Measurements from ENCODE around the gene BPIFB1.
A peak's percentile ranks its signal among the peaks of the same experiment; 100 is the strongest.

Gene BPIFB1, protein sequence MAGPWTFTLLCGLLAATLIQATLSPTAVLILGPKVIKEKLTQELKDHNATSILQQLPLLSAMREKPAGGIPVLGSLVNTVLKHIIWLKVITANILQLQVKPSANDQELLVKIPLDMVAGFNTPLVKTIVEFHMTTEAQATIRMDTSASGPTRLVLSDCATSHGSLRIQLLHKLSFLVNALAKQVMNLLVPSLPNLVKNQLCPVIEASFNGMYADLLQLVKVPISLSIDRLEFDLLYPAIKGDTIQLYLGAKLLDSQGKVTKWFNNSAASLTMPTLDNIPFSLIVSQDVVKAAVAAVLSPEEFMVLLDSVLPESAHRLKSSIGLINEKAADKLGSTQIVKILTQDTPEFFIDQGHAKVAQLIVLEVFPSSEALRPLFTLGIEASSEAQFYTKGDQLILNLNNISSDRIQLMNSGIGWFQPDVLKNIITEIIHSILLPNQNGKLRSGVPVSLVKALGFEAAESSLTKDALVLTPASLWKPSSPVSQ

DNA sequence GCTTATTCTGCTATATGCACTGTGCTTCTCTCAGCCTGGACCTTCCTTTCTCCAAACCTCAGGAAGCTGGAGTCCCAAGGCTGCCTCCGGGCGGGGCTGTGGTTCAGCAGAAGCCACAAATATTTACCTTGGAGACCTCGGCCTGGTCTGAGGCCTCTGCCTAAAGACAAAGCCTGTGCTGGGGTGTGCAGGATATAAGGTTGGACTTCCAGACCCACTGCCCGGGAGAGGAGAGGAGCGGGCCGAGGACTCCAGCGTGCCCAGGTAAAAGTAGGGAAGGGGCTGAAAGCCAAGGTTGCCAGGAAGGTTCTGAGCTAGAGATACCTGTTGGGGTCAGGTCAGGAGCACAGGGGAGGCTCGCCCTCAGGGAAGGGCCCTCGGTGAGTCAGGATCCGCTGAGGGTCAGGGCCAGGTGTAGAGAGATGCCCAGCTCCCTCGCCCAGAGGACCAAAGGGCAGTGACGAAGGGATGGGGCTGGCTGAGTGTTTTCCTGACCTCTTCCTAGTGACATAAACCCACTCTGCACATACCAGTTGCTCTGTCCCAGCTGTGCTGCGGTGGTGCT, at the start of gene BPIFB1:
Gene BPIFB1 (plus strand): TSS at position 224 of the 565 bp plus-strand sequence. CDS start 2,860 bp downstream, outside the sequence.
- Histone ChIP-seq H3K9me3 (ENCODE audit: control insufficient read depth, low read length) (no peaks in the 10 kb centered on the region), H3K4me1 (ENCODE audit: control insufficient read depth, insufficient read depth, low read length) (peaks cover 42% of the 10 kb centered on the region), H3K4me3 (ENCODE audit: low read length) (no peak within 1 kb of the TSS), H3K9ac (ENCODE audit: low read length) (peak within 1 kb of the TSS; percentile 22), H3K27me3 (ENCODE audit: control insufficient read depth, insufficient read depth, low read length) (no peaks in the 10 kb centered on the region), H3K36me3 (ENCODE audit: control insufficient read depth, insufficient read depth, low read length) (no peaks in the 10 kb centered on the region)

DNA sequence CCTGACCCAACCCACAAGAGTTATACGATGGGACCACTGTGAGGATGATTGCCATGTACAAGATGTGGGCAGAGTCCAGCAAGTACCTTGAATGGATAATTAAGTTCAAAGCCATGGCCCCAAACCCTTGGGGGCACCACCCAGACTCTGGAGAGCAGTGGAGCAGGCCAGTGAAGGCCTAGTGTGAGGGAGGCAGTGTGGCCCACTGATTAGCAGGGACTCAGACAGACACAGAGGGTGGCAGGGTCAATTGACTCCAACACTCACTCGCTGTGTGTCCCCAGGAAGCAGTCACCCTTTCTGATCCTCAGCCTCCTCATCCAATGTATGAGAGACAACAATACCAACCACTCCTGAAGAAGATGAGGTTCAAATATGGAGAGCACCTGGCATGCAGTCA, 49.0 kb upstream of the BPIFB1 start:
- Histone ChIP-seq H3K27me3 (ENCODE audit: control insufficient read depth, insufficient read depth, low read length) (peaks cover 6% of the 10 kb centered on the region), H3K4me3 (ENCODE audit: low read length) (no peak overlapping the region), H3K4me1 (ENCODE audit: control insufficient read depth, insufficient read depth, low read length) (no peaks in the 10 kb centered on the region), H3K9me3 (ENCODE audit: control insufficient read depth, low read length) (no peaks in the 10 kb centered on the region), H3K9ac (ENCODE audit: low read length) (no peak overlapping the region), H3K36me3 (ENCODE audit: control insufficient read depth, insufficient read depth, low read length) (no peaks in the 10 kb centered on the region)

DNA sequence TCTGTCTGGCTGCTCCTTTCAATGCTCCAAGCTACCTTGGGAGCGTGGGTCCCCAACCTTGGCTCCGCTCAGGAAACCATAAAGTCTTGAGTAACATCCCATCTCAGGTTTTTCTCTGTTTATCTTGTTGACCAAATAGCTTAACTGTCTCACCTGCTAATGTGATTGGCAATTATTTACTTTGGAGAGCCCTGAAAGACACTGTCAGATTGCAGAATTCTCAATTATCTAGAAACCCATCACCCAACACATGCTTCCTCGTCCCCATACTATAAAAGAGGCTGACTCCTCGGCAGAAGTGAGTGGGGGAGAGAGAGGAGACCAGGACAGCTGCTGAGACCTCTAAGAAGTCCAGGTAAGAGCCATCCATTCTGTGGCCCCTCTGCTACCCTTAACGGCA, 47.3 kb upstream of the BPIFB1 start, which contains the start of gene BPIFA1:
Gene BPIFA1 (plus strand): TSS at position 301 of the 400 bp plus-strand sequence. CDS start 1,716 bp downstream, outside the sequence.
- no peaks in the 10 kb centered on the region for H3K36me3 ChIP-seq (ENCODE audit: control insufficient read depth, insufficient read depth, low read length)

DNA sequence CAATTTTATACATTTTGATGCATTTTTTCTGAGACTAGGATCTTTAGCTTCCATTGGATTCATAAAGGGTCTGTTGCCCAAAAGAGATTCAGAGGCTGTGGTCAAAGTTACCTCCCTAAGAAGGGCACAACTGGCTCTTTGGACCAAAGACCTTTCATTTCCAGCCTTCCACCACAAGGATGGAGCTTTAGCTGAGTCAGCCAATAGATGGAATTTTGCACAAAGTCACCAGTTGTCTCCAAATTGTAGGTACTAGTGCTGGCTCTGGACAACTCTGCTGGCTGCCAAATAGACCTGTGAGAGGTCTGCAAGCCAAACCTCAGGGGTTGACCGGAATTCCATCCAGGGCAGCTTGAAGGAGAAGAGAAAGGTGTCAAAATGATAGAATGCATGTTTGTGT, 46.7 kb upstream of the BPIFB1 start:
- Histone ChIP-seq H3K9me3 (ENCODE audit: control insufficient read depth, low read length) (no peaks in the 10 kb centered on the region), H3K9ac (ENCODE audit: low read length) (no peak overlapping the region), H3K27me3 (ENCODE audit: control insufficient read depth, insufficient read depth, low read length) (peaks cover 6% of the 10 kb centered on the region)

More for the DNA sequence above, 47.3 kb upstream of the BPIFB1 start, which contains the start of gene BPIFA1:
- Histone ChIP-seq H3K4me3 (ENCODE audit: low read length) (no peak within 1 kb of the TSS), H3K9me3 (ENCODE audit: control insufficient read depth, low read length) (no peaks in the 10 kb centered on the region), H3K27me3 (ENCODE audit: control insufficient read depth, insufficient read depth, low read length) (peaks cover 6% of the 10 kb centered on the region), H3K4me1 (ENCODE audit: control insufficient read depth, insufficient read depth, low read length) (no peaks in the 10 kb centered on the region), H3K9ac (ENCODE audit: low read length) (no peak within 1 kb of the TSS)

DNA sequence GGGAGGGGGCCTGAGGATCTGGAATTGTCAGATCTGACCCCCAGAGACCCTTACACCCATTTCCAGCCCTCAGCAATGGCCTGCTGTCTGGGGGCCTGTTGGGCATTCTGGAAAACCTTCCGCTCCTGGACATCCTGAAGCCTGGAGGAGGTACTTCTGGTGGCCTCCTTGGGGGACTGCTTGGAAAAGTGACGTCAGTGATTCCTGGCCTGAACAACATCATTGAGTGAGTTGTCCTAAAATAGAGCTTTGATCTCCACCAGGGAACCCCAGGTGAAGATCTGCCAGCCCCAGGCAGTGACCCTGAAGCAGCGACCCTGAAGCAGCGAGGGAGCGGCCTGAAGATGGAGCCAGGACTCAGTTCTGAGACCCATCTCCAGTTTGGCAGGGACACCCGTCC, 45.0 kb upstream of the BPIFB1 start:
- H3K4me3 ChIP-seq (ENCODE audit: low read length): no peak overlapping the region
- H3K27me3 ChIP-seq (ENCODE audit: control insufficient read depth, insufficient read depth, low read length): peaks cover 5% of the 10 kb centered on the region
- no peaks in the 10 kb centered on the region for H3K4me1 ChIP-seq (ENCODE audit: control insufficient read depth, insufficient read depth, low read length)
- H3K36me3 ChIP-seq (ENCODE audit: control insufficient read depth, insufficient read depth, low read length): no peaks in the 10 kb centered on the region
- no peak overlapping the region for H3K9ac ChIP-seq (ENCODE audit: low read length)
- no peaks in the 10 kb centered on the region for H3K9me3 ChIP-seq (ENCODE audit: control insufficient read depth, low read length)

More for the DNA sequence above, 46.7 kb upstream of the BPIFB1 start:
- Histone ChIP-seq H3K4me3 (ENCODE audit: low read length) (no peak overlapping the region), H3K36me3 (ENCODE audit: control insufficient read depth, insufficient read depth, low read length) (no peaks in the 10 kb centered on the region), H3K4me1 (ENCODE audit: control insufficient read depth, insufficient read depth, low read length) (no peaks in the 10 kb centered on the region)

DNA sequence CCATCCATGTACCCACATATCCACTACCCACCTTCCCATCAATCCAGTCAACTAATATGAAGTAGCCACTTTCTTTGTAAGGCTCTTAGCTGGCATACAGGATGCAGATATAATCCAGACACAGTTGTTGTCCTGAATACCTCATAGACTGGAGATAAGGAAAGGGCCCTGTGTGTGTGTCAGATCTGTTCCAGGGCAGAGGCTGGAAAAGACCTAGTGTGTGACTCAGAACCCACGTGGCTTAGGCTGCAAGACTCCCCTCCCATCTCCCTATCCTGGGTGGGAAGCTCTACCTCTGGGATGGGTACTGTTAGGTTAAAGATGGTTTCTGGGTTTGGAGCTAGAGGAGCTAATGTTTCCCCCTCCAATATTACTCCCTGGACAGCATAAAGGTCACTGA, 43.6 kb upstream of the BPIFB1 start:
- Histone ChIP-seq H3K4me3 (ENCODE audit: low read length) (no peak overlapping the region), H3K9ac (ENCODE audit: low read length) (no peak overlapping the region), H3K36me3 (ENCODE audit: control insufficient read depth, insufficient read depth, low read length) (no peaks in the 10 kb centered on the region), H3K27me3 (ENCODE audit: control insufficient read depth, insufficient read depth, low read length) (peaks cover 4% of the 10 kb centered on the region), H3K4me1 (ENCODE audit: control insufficient read depth, insufficient read depth, low read length) (no peaks in the 10 kb centered on the region), H3K9me3 (ENCODE audit: control insufficient read depth, low read length) (no peaks in the 10 kb centered on the region)

DNA sequence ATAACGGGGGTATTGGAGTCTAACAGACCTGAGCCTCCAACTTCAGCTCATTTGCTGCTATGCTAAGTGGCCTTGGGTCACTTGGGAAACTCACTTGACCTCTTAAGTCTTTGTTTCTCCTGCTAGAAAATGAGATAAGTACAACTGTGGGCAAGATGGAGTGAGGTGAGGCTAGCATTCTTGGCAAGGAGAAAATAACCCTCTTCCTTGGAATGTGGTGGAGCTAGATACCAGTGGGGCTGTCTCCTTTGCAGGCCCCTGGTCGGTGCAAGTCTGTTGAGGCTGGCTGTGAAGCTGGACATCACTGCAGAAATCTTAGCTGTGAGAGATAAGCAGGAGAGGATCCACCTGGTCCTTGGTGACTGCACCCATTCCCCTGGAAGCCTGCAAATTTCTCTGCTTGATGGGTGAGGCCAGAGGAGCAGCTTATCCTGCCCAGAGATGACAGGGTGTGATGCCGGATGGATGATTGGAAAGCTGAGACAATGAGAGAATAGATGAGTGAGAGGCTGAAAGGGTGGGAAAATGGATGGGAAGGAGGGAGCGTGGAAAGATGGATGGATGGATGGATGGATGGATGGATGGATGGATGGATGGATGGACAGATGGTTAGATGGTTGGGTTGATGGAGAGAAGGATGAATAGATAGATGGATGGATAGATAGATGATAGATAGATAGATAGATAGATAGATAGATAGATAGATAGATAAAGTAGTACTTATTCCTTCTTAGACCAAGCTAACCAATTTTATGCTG, 42.9 kb upstream of the BPIFB1 start:
- Histone ChIP-seq H3K4me3 (ENCODE audit: low read length) (no peak overlapping the region), H3K27me3 (ENCODE audit: control insufficient read depth, insufficient read depth, low read length) (peaks cover 4% of the 10 kb centered on the region), H3K4me1 (ENCODE audit: control insufficient read depth, insufficient read depth, low read length) (no peaks in the 10 kb centered on the region)

DNA sequence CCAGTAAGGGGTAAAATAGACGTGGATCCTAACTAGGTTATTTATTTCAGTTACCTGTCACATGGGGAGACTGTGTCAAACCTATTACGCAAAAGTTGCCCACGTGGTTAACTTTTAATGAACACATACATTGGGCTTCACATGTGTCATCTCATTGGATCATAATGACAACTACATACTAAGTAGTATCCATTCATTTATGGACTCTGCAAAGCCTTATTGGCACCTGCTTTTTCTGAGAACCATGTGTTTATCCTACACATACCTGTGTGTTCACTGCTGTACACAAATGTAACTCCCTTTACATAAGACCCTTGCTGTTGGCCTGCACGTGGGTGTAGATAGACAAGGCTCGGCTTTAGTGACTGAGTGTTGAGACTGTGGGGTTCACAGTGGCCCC, 42.1 kb upstream of the BPIFB1 start:
- H3K9ac ChIP-seq (ENCODE audit: low read length): no peak overlapping the region
- H3K4me3 ChIP-seq (ENCODE audit: low read length): no peak overlapping the region
- no peaks in the 10 kb centered on the region for H3K36me3 ChIP-seq (ENCODE audit: control insufficient read depth, insufficient read depth, low read length)
- no peaks in the 10 kb centered on the region for H3K9me3 ChIP-seq (ENCODE audit: control insufficient read depth, low read length)
- H3K27me3 ChIP-seq (ENCODE audit: control insufficient read depth, insufficient read depth, low read length): peaks cover 4% of the 10 kb centered on the region
- no peaks in the 10 kb centered on the region for H3K4me1 ChIP-seq (ENCODE audit: control insufficient read depth, insufficient read depth, low read length)

More for the DNA sequence above, 42.9 kb upstream of the BPIFB1 start:
- Histone ChIP-seq H3K9me3 (ENCODE audit: control insufficient read depth, low read length) (no peaks in the 10 kb centered on the region), H3K9ac (ENCODE audit: low read length) (no peak overlapping the region), H3K36me3 (ENCODE audit: control insufficient read depth, insufficient read depth, low read length) (no peaks in the 10 kb centered on the region)

DNA sequence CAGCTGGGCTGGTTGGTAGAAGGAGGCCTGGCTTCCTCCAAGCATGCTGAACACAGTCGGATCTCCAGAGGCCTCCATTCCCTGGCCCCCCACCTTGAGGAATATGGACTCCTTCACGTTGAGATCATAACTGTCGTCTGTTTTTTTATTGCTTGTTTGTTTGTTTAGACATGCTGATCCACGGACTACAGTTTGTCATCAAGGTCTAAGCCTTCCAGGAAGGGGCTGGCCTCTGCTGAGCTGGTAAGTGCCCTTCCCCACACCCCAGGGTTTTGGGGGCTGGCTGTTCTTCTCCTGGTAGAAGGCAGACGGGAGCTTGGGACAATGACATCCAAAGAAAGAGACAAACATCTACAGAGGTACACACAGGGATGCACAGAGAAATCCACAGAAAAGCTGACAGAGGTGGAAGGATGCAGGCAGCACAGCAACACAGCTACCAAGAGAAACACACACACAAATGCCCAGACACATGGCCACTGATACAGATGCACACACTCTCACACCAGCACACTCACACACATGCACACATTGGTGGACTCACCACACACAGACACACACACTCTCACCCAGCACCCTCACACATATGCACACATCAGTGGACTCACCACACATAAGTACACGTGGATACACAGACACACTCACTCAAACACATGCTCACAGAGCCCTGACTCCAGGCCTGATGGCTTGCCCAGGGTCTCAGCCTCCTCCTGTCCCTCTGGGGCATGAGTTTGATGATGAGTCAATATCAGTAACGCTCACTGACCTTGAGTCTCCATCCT, 40.5 kb upstream of the BPIFB1 start:
- Histone ChIP-seq H3K27me3 (ENCODE audit: control insufficient read depth, insufficient read depth, low read length) (no peaks in the 10 kb centered on the region), H3K4me1 (ENCODE audit: control insufficient read depth, insufficient read depth, low read length) (no peaks in the 10 kb centered on the region), H3K36me3 (ENCODE audit: control insufficient read depth, insufficient read depth, low read length) (no peaks in the 10 kb centered on the region), H3K9ac (ENCODE audit: low read length) (no peak overlapping the region), H3K4me3 (ENCODE audit: low read length) (no peak overlapping the region), H3K9me3 (ENCODE audit: control insufficient read depth, low read length) (no peaks in the 10 kb centered on the region)

DNA sequence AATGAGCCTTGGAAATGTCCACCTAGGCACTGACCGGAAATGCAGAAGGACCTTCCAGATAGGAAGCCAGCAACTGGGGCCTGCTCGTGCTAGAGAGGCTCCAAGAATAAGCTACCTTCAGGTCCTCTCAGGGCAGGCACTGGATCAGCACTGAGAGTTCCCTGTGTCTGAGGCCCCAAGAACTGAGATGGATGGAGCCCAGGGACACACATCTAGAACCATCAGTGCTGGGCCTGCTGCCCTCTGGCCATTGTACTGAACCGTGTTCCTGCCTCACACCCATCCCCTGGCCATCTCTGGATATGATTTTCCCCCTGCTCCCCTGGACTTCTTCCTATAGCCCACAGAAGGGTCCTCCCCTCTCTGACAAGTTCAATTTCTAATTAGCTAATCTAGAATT, 36.9 kb upstream of the BPIFB1 start:
- Histone ChIP-seq H3K9ac (ENCODE audit: low read length) (no peak overlapping the region), H3K4me3 (ENCODE audit: low read length) (no peak overlapping the region), H3K4me1 (ENCODE audit: control insufficient read depth, insufficient read depth, low read length) (no peaks in the 10 kb centered on the region), H3K36me3 (ENCODE audit: control insufficient read depth, insufficient read depth, low read length) (no peaks in the 10 kb centered on the region), H3K27me3 (ENCODE audit: control insufficient read depth, insufficient read depth, low read length) (no peaks in the 10 kb centered on the region), H3K9me3 (ENCODE audit: control insufficient read depth, low read length) (no peaks in the 10 kb centered on the region)

DNA sequence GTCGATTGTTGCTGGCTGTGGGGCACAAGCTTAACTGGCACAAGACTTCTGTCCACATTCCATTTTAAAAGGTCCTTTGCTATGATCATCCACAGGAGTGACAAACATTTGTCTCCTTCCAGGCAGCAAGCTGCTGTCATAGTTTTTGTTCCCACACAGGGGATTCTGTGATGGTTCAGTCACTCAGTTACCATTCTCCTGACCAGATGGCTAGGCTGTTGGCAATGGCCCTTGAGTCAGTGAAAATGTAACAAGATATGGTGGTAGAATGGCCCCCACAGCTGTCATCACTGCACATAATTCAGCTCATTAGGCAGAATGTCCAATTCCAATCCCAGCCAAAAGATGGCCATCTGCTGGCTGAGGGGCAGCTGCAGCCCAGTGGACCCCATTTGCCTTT, 33.6 kb upstream of the BPIFB1 start:
- Histone ChIP-seq H3K4me1 (ENCODE audit: control insufficient read depth, insufficient read depth, low read length) (no peaks in the 10 kb centered on the region), H3K27me3 (ENCODE audit: control insufficient read depth, insufficient read depth, low read length) (no peaks in the 10 kb centered on the region), H3K9ac (ENCODE audit: low read length) (no peak overlapping the region), H3K4me3 (ENCODE audit: low read length) (no peak overlapping the region), H3K36me3 (ENCODE audit: control insufficient read depth, insufficient read depth, low read length) (no peaks in the 10 kb centered on the region), H3K9me3 (ENCODE audit: control insufficient read depth, low read length) (no peaks in the 10 kb centered on the region)

Measured in mucosa of stomach (tissue), 1 donor.